IMR-90 (cell line): ENCODE data around the gene CCNYL1. TPM values are rescaled to one million over a fixed set of nuclear protein-coding genes. Genes with fewer than 3 reads are reported as not detected.
A peak's percentile ranks its signal among the peaks of the same experiment; 100 is the strongest.

Experiments used
- ATAC-seq: fragments of 200-7000 bp; cut with Tn5 transposase; 2 replicates; pipeline ENCODE4 v1.9.1; 2020; ENCODE audit warnings: low read depth, mild to moderate bottlenecking, moderate library complexity
- BruUV-seq: library from RNA; stranded (reverse); fragments of 400-500 nt; replicated peaks from 2 replicates; lab custom pipeline; 2021; lab: Mats Ljungman, UMichigan
- CTCF ChIA-PET: fragments of 300-600 bp; formaldehyde crosslinking; extraction: SDS; loops from one replicate; lab custom pipeline; 2021; ENCODE audit warnings: antibody characterized with exemption; lab: Yijun Ruan, JAX
- POLR2A ChIA-PET: fragments of 300-600 bp; sonication (Branson Sonifier 250); formaldehyde crosslinking; loops from one replicate; lab custom pipeline; 2022; ENCODE audit warnings: antibody characterized with exemption; ENCODE audit not compliant: unreplicated experiment; lab: Charles Lee
- DNase-seq: peaks from one replicate; pipeline ENCODE4 v3.0.0; 2013
- H2AFZ ChIP-seq: replicated peaks from 2 replicates; pipeline ENCODE3; 2013; ENCODE audit warnings: low read length, mild to moderate bottlenecking; ENCODE audit not compliant: poor library complexity
- H2AK5ac ChIP-seq: 2 replicates; pipeline ENCODE4 v1.6.1; 2013; ENCODE audit warnings: low read depth, low read length, inconsistent platforms
- H2AK9ac ChIP-seq: replicated peaks from 2 replicates; pipeline ENCODE3; 2013; ENCODE audit warnings: mild to moderate bottlenecking, low read depth, low read length, moderate library complexity; ENCODE audit not compliant: poor library complexity
- H2BK120ac ChIP-seq: 2 replicates; pipeline ENCODE4 v1.6.1; 2013; ENCODE audit warnings: low read depth, low read length, inconsistent platforms
- H2BK15ac ChIP-seq: 3 replicates; pipeline ENCODE4 v1.6.1; 2013; ENCODE audit warnings: low read depth, low read length, inconsistent platforms
- H2BK20ac ChIP-seq: 2 replicates; pipeline ENCODE4 v1.6.1; 2013; ENCODE audit warnings: low read depth, mild to moderate bottlenecking, inconsistent platforms, low read length, moderate library complexity
- H2BK5ac ChIP-seq: 2 replicates; pipeline ENCODE4 v1.6.1; 2013; ENCODE audit warnings: mild to moderate bottlenecking, low read depth, low read length, inconsistent platforms; ENCODE audit not compliant: poor library complexity, severe bottlenecking
- H3K14ac ChIP-seq: replicated peaks from 2 replicates; pipeline ENCODE4 v1.6.1; 2013; ENCODE audit warnings: low read depth, low read length, inconsistent platforms
- H3K18ac ChIP-seq: 2 replicates; pipeline ENCODE4 v1.6.1; 2013; ENCODE audit warnings: low read depth, low read length, control low read depth
- H3K23ac ChIP-seq: 2 replicates; pipeline ENCODE4 v1.6.1; 2013; ENCODE audit warnings: low read depth, low read length, inconsistent platforms
- H3K27ac ChIP-seq: 2 replicates; pipeline ENCODE4 v1.5.1; 2013; ENCODE audit warnings: mild to moderate bottlenecking, control low read depth, low read length; ENCODE audit not compliant: insufficient read depth
- H3K27me3 ChIP-seq: 2 replicates; pipeline ENCODE4 v1.6.1; 2013; ENCODE audit warnings: low read length; ENCODE audit not compliant: control insufficient read depth, insufficient read depth
- H3K36me3 ChIP-seq: 2 replicates; pipeline ENCODE4 v1.6.1; 2013; ENCODE audit warnings: low read length, mixed read lengths; ENCODE audit not compliant: control insufficient read depth, insufficient read depth
- H3K4ac ChIP-seq: 2 replicates; pipeline ENCODE4 v1.6.1; 2013; ENCODE audit warnings: low read depth, low read length, inconsistent platforms
- H3K4me1 ChIP-seq: 2 replicates; pipeline ENCODE4 v1.6.1; 2013; ENCODE audit warnings: low read length, mixed read lengths; ENCODE audit not compliant: control insufficient read depth, insufficient read depth
- H3K4me2 ChIP-seq: 2 replicates; pipeline ENCODE4 v1.6.1; 2013; ENCODE audit warnings: low read depth, mild to moderate bottlenecking, control low read depth, low read length, moderate library complexity
- H3K4me3 ChIP-seq: 2 replicates; pipeline ENCODE4 v1.5.1; 2013; ENCODE audit warnings: low read depth, mild to moderate bottlenecking, control low read depth, low read length, moderate library complexity; ENCODE audit not compliant: insufficient read depth
- H3K56ac ChIP-seq: 2 replicates; pipeline ENCODE4 v1.6.1; 2013; ENCODE audit warnings: low read length, inconsistent platforms; ENCODE audit not compliant: insufficient read depth; ENCODE audit errors: extremely low read depth
- H3K79me1 ChIP-seq, 2 experiments: 2 replicates each; pipeline ENCODE4 v1.6.1; 2013; ENCODE audit warnings: low read length in 2 of 2, inconsistent platforms in 1 of 2, low read depth in 1 of 2
- H3K9ac ChIP-seq: 2 replicates; pipeline ENCODE4 v1.6.1; 2013; ENCODE audit warnings: low read depth, low read length, control low read depth
- H3K9me1 ChIP-seq: 2 replicates; pipeline ENCODE4 v1.6.1; 2013; ENCODE audit warnings: low read length, inconsistent platforms; ENCODE audit not compliant: insufficient read depth
- H3K9me3 ChIP-seq: 2 replicates; pipeline ENCODE4 v1.6.1; 2013; ENCODE audit warnings: low read length; ENCODE audit not compliant: control insufficient read depth, insufficient read depth
- H4K20me1 ChIP-seq: 2 replicates; pipeline ENCODE4 v1.6.1; 2013; ENCODE audit warnings: low read length, inconsistent platforms; ENCODE audit not compliant: insufficient read depth
- H4K5ac ChIP-seq: 2 replicates; pipeline ENCODE4 v1.6.1; 2013; ENCODE audit warnings: mild to moderate bottlenecking, low read depth, low read length, control low read depth
- H4K8ac ChIP-seq, 2 experiments: 2 replicates each; pipeline ENCODE4 v1.6.1; 2013; ENCODE audit warnings: low read depth in 2 of 2, low read length in 2 of 2, control low read depth in 1 of 2, inconsistent platforms in 1 of 2
- H4K91ac ChIP-seq: 2 replicates; pipeline ENCODE4 v1.6.1; 2013; ENCODE audit warnings: low read depth, low read length, inconsistent platforms; ENCODE audit not compliant: insufficient read depth
- CHD1 ChIP-seq: IDR thresholded peaks from 2 replicates; pipeline ENCODE4 v1.6.1; 2012; ENCODE audit warnings: low read depth, low read length, improper control_type of control experiment
- FOS ChIP-seq: fragments of 150-350 bp; IDR thresholded peaks from 2 replicates; pipeline ENCODE4 v1.6.1; 2016; ENCODE audit warnings: low read depth, low read length
- MAFK ChIP-seq: IDR thresholded peaks from 2 replicates; pipeline ENCODE4 v1.6.1; 2012; ENCODE audit warnings: low read depth, low read length, improper control_type of control experiment
- MAZ ChIP-seq: IDR thresholded peaks from 2 replicates; pipeline ENCODE4 v1.6.1; 2012; ENCODE audit warnings: low read depth, mild to moderate bottlenecking, low read length, improper control_type of control experiment, moderate library complexity, borderline replicate concordance
- MXI1 ChIP-seq: IDR thresholded peaks from 2 replicates; pipeline ENCODE4 v1.6.1; 2012; ENCODE audit warnings: low read depth, mild to moderate bottlenecking, low read length, moderate library complexity, borderline replicate concordance
- NFE2L2 ChIP-seq: fragments of 150-350 bp; IDR thresholded peaks from 2 replicates; pipeline ENCODE4 v1.6.1; 2016; ENCODE audit warnings: low read depth, mild to moderate bottlenecking, low read length
- POLR2A ChIP-seq: IDR thresholded peaks from 2 replicates; pipeline ENCODE4 v1.6.1; 2012; ENCODE audit warnings: mild to moderate bottlenecking, low read depth, low read length
- RAD21 ChIP-seq: IDR thresholded peaks from 2 replicates; pipeline ENCODE4 v1.6.1; 2012; ENCODE audit warnings: low read length, improper control_type of control experiment
- RCOR1 ChIP-seq: IDR thresholded peaks from 2 replicates; pipeline ENCODE4 v1.6.1; 2012; ENCODE audit warnings: mild to moderate bottlenecking, low read length, improper control_type of control experiment; ENCODE audit not compliant: insufficient replicate concordance
- RFX5 ChIP-seq: IDR thresholded peaks from 2 replicates; pipeline ENCODE4 v1.8.0; 2012; ENCODE audit warnings: low read depth, mild to moderate bottlenecking, low read length, moderate library complexity
- SMC3 ChIP-seq: fragments of 150-350 bp; IDR thresholded peaks from 2 replicates; pipeline ENCODE4 v1.6.1; 2016; ENCODE audit warnings: low read depth, mild to moderate bottlenecking, antibody characterized with exemption, low read length, moderate library complexity
- WGBS, 2 experiments: methylation state at CpG; one replicate each; pipeline versions ENCODE4 v1.1.5 to v1.1.7; 2013; ENCODE audit warnings: missing lambda C conversion rate in 2 of 2; ENCODE audit not compliant: insufficient read length in 1 of 2; ENCODE audit errors: extremely low coverage in 2 of 2; 5-methylcytosine and 5-hydroxymethylcytosine counted together
- dilution Hi-C: fragments of 300-500 bp; cut with HindIII; formaldehyde crosslinking; loops from one replicate; pipeline ENCODE4 v1.14.3; 2018; ENCODE audit warnings: low sequenced_read_pairs; ENCODE audit not compliant: unreplicated experiment
- in situ Hi-C: fragments of 300-500 bp; cut with MboI; formaldehyde crosslinking; loops from 3 replicates; pipeline ENCODE4 v1.14.3; 2019; ENCODE audit warnings: low sequenced_read_pairs, inconsistent platforms, mixed read lengths
- intact Hi-C: fragments of 100-400 bp; cut with micrococcal nuclease; formaldehyde crosslinking; loops from 2 replicates; pipeline ENCODE4 v1.10.0; 2022
- polyA plus RNA-seq, 3 experiments: library from polyadenylated mRNA; depleted of rRNA; stranded (reverse); fragments of >200 nt; gene quantifications; 2 replicates each; pipeline ENCODE4 v1.2.3, GENCODE V29; 2012; ENCODE audit warnings: low replicate concordance in 1 of 3
- total RNA-seq: library from RNA; depleted of rRNA; stranded (reverse); fragments of >200 nt; gene quantifications from 2 replicates; pipeline ENCODE4 v1.2.3, GENCODE V29; 2012
- TF ChIP-seq, protein P1 (sequence below): fragments of 150-350 bp; IDR thresholded peaks from 2 replicates; pipeline ENCODE4 v1.6.1; 2016; ENCODE audit warnings: low read depth, mild to moderate bottlenecking, low read length, moderate library complexity, borderline replicate concordance
- TF ChIP-seq, protein P2 (sequence below): conservative IDR thresholded peaks from 2 replicates; pipeline ENCODE4 v1.5.1; 2012; ENCODE audit warnings: mild to moderate bottlenecking, low read depth, low read length, improper control_type of control experiment
- TF ChIP-seq, protein P3 (sequence below): fragments of 150-350 bp; IDR thresholded peaks from 2 replicates; pipeline ENCODE4 v1.6.1; 2017; ENCODE audit warnings: mild to moderate bottlenecking, antibody characterized with exemption, low read length, low read depth

CCNYL1 gene
- total and polyA plus RNA-seq, 2 of the 4 experiments (the other 2 are of a cell fraction) = 5.4 to 7.3 TPM

DNA sequence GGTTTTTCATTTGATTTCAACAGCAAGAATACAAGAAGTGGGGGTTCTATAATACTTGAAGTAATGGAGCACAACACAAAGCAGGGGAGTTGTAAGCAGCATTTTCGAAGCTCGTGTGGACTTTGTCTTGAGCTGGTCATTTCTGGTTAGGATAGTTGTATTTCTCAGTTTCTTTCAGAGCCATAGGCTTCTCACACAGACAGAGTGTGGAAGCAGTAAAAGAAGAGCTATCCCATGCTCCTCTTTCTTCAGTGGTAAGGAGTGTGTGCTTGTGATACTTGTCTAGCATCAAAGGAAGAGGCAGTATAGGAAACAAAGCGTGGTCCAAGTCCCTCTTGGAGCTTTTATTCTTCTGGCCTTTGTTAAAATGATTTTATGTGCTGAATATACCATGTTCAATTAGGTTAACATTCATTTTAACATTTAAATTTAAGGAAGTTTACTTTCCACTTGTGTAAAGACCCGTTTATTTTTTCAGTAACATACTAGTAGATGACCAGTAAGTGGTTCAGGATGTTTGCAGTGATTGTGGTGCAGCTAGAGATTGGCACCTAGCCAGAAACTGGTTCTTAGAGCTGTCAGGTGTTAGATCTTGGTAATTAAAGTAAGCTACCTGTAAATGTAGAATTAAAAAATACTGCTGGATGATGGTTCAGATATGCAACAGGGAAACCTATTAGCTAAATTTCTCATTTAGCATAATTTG is 14.6 kb downstream of the CCNYL1 start:
- ChIA-PET CTCF (interaction anchor here (0.7 to 2.4 kb wide), 4 partner anchors 11 to 238 kb away, joined by 3 to 9 read pairs (median 4); no protein-coding TSS in a partner anchor), POLR2A (interaction anchor here (0.6 kb wide), 1 partner anchor 1011 kb away, joined by 9 read pairs; no protein-coding TSS in a partner anchor)
- Histone ChIP-seq H2BK15ac (no peak overlapping the region), H4K8ac (peak overlapping the region in 1 of 2 experiments; percentile 24; a peak in 1 of 4 replicates), H3K4ac (no peak overlapping the region), H2BK120ac (no peak overlapping the region), H3K79me1 (peaks cover 6 to 16% of the 10 kb centered on the region in 2 experiments; a peak in 3 of 4 replicates), H3K14ac (no peak overlapping the region), H3K23ac (no peak overlapping the region), H4K5ac (no peak overlapping the region), H3K18ac (no peak overlapping the region), H3K4me2 (no peak overlapping the region; the same call in 1 of the 2 replicates), H4K20me1 (no peaks in the 10 kb centered on the region), H2AK5ac (no peak overlapping the region), H3K4me3 (no peak overlapping the region), H3K9me3 (no peaks in the 10 kb centered on the region), H3K56ac (no peak overlapping the region), H2BK5ac (no peak overlapping the region), H2AFZ (no peak overlapping the region), H3K9ac (no peak overlapping the region), H2BK20ac (no peak overlapping the region), H3K27ac (no peak overlapping the region), H4K91ac (no peak overlapping the region), H3K9me1 (no peaks in the 10 kb centered on the region; the same call in 1 of the 2 replicates), H3K36me3 (peaks cover 3% of the 10 kb centered on the region; the same call in 1 of the 2 replicates), H3K27me3 (no peaks in the 10 kb centered on the region), H2AK9ac (no peak overlapping the region), H3K4me1 (peaks cover 4% of the 10 kb centered on the region)
- BruUV-seq = no TSS peak
- dilution Hi-C loops = no loop called here
- intact Hi-C loops = no loop called here
- in situ Hi-C loops = loop anchor here (25.0 kb wide), 2 partner anchors 536 to 939 kb away; partner anchors contain the start of genes IDH1 and PIKFYVE
- no peak for DNase-seq
- no CpG with 5 or more reads among the region's 4 CpGs for WGBS, 2 experiments
- peak; percentile 37; the same call in 1 of the 2 replicates for ATAC-seq
- TF ChIP-seq NFE2L2 = no peak
- TF ChIP-seq, protein P1, sequence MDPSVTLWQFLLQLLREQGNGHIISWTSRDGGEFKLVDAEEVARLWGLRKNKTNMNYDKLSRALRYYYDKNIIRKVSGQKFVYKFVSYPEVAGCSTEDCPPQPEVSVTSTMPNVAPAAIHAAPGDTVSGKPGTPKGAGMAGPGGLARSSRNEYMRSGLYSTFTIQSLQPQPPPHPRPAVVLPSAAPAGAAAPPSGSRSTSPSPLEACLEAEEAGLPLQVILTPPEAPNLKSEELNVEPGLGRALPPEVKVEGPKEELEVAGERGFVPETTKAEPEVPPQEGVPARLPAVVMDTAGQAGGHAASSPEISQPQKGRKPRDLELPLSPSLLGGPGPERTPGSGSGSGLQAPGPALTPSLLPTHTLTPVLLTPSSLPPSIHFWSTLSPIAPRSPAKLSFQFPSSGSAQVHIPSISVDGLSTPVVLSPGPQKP = no peak
- no peak for TF ChIP-seq RAD21
- TF ChIP-seq MAFK = no peak
- TF ChIP-seq RCOR1 = no peak
- TF ChIP-seq MAZ = no peak
- TF ChIP-seq POLR2A = no peak
- TF ChIP-seq FOS = no peak
- TF ChIP-seq, protein P2, sequence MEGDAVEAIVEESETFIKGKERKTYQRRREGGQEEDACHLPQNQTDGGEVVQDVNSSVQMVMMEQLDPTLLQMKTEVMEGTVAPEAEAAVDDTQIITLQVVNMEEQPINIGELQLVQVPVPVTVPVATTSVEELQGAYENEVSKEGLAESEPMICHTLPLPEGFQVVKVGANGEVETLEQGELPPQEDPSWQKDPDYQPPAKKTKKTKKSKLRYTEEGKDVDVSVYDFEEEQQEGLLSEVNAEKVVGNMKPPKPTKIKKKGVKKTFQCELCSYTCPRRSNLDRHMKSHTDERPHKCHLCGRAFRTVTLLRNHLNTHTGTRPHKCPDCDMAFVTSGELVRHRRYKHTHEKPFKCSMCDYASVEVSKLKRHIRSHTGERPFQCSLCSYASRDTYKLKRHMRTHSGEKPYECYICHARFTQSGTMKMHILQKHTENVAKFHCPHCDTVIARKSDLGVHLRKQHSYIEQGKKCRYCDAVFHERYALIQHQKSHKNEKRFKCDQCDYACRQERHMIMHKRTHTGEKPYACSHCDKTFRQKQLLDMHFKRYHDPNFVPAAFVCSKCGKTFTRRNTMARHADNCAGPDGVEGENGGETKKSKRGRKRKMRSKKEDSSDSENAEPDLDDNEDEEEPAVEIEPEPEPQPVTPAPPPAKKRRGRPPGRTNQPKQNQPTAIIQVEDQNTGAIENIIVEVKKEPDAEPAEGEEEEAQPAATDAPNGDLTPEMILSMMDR = no peak
- TF ChIP-seq, protein P3, sequence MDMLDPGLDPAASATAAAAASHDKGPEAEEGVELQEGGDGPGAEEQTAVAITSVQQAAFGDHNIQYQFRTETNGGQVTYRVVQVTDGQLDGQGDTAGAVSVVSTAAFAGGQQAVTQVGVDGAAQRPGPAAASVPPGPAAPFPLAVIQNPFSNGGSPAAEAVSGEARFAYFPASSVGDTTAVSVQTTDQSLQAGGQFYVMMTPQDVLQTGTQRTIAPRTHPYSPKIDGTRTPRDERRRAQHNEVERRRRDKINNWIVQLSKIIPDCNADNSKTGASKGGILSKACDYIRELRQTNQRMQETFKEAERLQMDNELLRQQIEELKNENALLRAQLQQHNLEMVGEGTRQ = no peak
- no peak for TF ChIP-seq CHD1
- TF ChIP-seq SMC3 = no peak
- no peak for TF ChIP-seq MXI1
- TF ChIP-seq RFX5 = no peak
